Endothelial cell of umbilical vein (primary cell): ENCODE measurements around the gene MEF2D. TPM values are rescaled to one million over a fixed set of nuclear protein-coding genes. Genes with fewer than 3 reads are reported as not detected.

ENCODE experiments used
- BruUV-seq: library from RNA; stranded (reverse); fragments of 400-500 nt; replicated peaks from 2 replicates; lab custom pipeline; 2021; lab: Mats Ljungman, UMichigan
- CTCF ChIA-PET: fragments of 300-600, 350-600 bp; sonication (Branson Sonifier 250); formaldehyde crosslinking; loops from one replicate; lab custom pipeline; 2021; ENCODE audit warnings: antibody characterized with exemption, inconsistent platforms; lab: Charles Lee
- POLR2A ChIA-PET: fragments of 300-600, 350-600 bp; sonication (Branson Sonifier 250); formaldehyde crosslinking; loops from one replicate; lab custom pipeline; 2021; ENCODE audit warnings: antibody characterized with exemption, inconsistent platforms; lab: Charles Lee
- DNase-seq: peaks from one replicate; pipeline ENCODE4 v3.0.0-alpha.2; 2011; ENCODE audit warnings: low read depth, low spot score
- FAIRE-seq: peaks from 2 replicates; lab custom pipeline; 2011; peaks lifted over from hg19 to GRCh38; lab: Jason Lieb, UNC
- H2AFZ ChIP-seq: 2 replicates; pipeline ENCODE4 v1.6.0; 2012; ENCODE audit warnings: low read depth, low read length, control low read depth, inconsistent platforms
- H3K27ac ChIP-seq: 2 replicates; pipeline ENCODE4 v1.5.1; 2011; ENCODE audit warnings: low read depth, mild to moderate bottlenecking, control low read depth, low read length, moderate library complexity; ENCODE audit not compliant: insufficient read depth
- H3K27me3 ChIP-seq, 2 experiments: 2 replicates each; pipeline versions ENCODE4 v1.6.0 to v1.6.1; 2011; ENCODE audit warnings: low read length in 2 of 2, mixed read lengths in 1 of 2; ENCODE audit not compliant: control insufficient read depth in 2 of 2, insufficient read depth in 2 of 2
- H3K36me3 ChIP-seq, 2 experiments: 2 replicates in 1 of 2; 3 replicates in 1 of 2; pipeline ENCODE4 v1.5.1; 2011; ENCODE audit warnings: low read length in 2 of 2, mild to moderate bottlenecking in 1 of 2, moderate library complexity in 1 of 2; ENCODE audit not compliant: control insufficient read depth in 2 of 2, insufficient read depth in 2 of 2; ENCODE audit errors: extremely low read depth in 1 of 2
- H3K4me1 ChIP-seq: 3 replicates; pipeline ENCODE4 v1.5.1; 2011; ENCODE audit warnings: mild to moderate bottlenecking, low read length; ENCODE audit not compliant: control insufficient read depth, insufficient read depth; ENCODE audit errors: extremely low read depth
- H3K4me2 ChIP-seq: 2 replicates; pipeline ENCODE4 v1.6.1; 2011; ENCODE audit warnings: low read length, control low read depth, mixed read lengths; ENCODE audit not compliant: insufficient read depth
- H3K4me3 ChIP-seq, 3 experiments: fragments of 200-600 bp in 1 of 3; sonication (generic), shearing (Covaris generic) in 1 of 3; replicated peaks in 1 of 3; 2 replicates each; pipeline ENCODE4 v1.5.1; 2011 to 2016; ENCODE audit warnings: control low read depth in 3 of 3, low read length in 3 of 3, mild to moderate bottlenecking in 2 of 3, inconsistent platforms in 1 of 3, low read depth in 1 of 3, moderate library complexity in 1 of 3; ENCODE audit not compliant: insufficient read depth in 1 of 3
- H3K79me2 ChIP-seq: 2 replicates; pipeline ENCODE4 v1.6.0; 2012; ENCODE audit warnings: low read length, inconsistent platforms; ENCODE audit not compliant: control insufficient read depth, insufficient read depth
- H3K9ac ChIP-seq: replicated peaks from 2 replicates; pipeline ENCODE3; 2011; ENCODE audit warnings: low read length, control low read depth; ENCODE audit not compliant: insufficient read depth; ENCODE audit errors: extremely low read depth
- H3K9me1 ChIP-seq: replicated peaks from 3 replicates; pipeline ENCODE4 v1.6.0; 2011; ENCODE audit warnings: mild to moderate bottlenecking, low read length; ENCODE audit not compliant: control insufficient read depth, insufficient read depth; ENCODE audit errors: extremely low read depth
- H3K9me3 ChIP-seq: replicated peaks from 2 replicates; pipeline ENCODE4 v1.5.1; 2012; ENCODE audit warnings: low read length, inconsistent platforms; ENCODE audit not compliant: control insufficient read depth, insufficient read depth
- H4K20me1 ChIP-seq: replicated peaks from 2 replicates; pipeline ENCODE3; 2011; ENCODE audit warnings: mild to moderate bottlenecking, low read length; ENCODE audit not compliant: control insufficient read depth, insufficient read depth; ENCODE audit errors: extremely low read depth
- EZH2 ChIP-seq: IDR thresholded peaks from 2 replicates; pipeline ENCODE4 v1.6.1; 2012; ENCODE audit warnings: borderline replicate concordance, low read depth, mild to moderate bottlenecking, moderate library complexity, low read length, inconsistent platforms; ENCODE audit not compliant: severe bottlenecking
- FOS ChIP-seq: IDR thresholded peaks from 2 replicates; pipeline ENCODE4 v1.6.1; 2011; ENCODE audit warnings: mild to moderate bottlenecking, low read length, moderate library complexity, borderline replicate concordance; ENCODE audit not compliant: insufficient read depth
- GATA2 ChIP-seq: IDR thresholded peaks from 2 replicates; pipeline ENCODE4 v1.7.0; 2011; ENCODE audit warnings: low read depth, mild to moderate bottlenecking, moderate library complexity, mixed read lengths, low read length; ENCODE audit not compliant: insufficient read length, insufficient read depth
- JUN ChIP-seq: IDR thresholded peaks from 2 replicates; pipeline ENCODE4 v1.6.1; 2011; ENCODE audit warnings: borderline replicate concordance, low read depth; ENCODE audit not compliant: insufficient read length, insufficient read depth
- MYC ChIP-seq: IDR thresholded peaks from one replicate; pipeline ENCODE4 v1.6.1; 2011; ENCODE audit warnings: mild to moderate bottlenecking, low read depth, low read length
- POLR2A ChIP-seq: IDR thresholded peaks from 2 replicates; pipeline ENCODE4 v1.6.1; 2012; ENCODE audit warnings: low read depth, mild to moderate bottlenecking, control low read depth, low read length
- POLR2AphosphoS5 ChIP-seq: IDR thresholded peaks from 2 replicates; pipeline ENCODE4 v1.6.1; 2012; ENCODE audit warnings: low read depth, mild to moderate bottlenecking, control low read depth, low read length, moderate library complexity; ENCODE audit not compliant: insufficient read depth
- dilution Hi-C: fragments of 300-500 bp; cut with MboI; formaldehyde crosslinking; loops from one replicate; pipeline ENCODE4 v1.15.0; 2019; ENCODE audit warnings: low sequenced_read_pairs; ENCODE audit not compliant: extremely low pct_ligation_motif_present
- intact Hi-C: fragments of 100-400 bp; cut with micrococcal nuclease; formaldehyde crosslinking; loops from one replicate; pipeline ENCODE4 v1.10.0; 2022
- polyA plus RNA-seq, 4 experiments: library from polyadenylated mRNA; depleted of rRNA in 3 of 4; stranded (reverse) in 3 of 4; unstranded in 1 of 4; fragments of >200 nt; gene quantifications; 2 replicates each; pipeline versions ENCODE4 v1.2.1 to v1.2.3, GENCODE V29; 2011 to 2012; ENCODE audit warnings: missing spikeins in 1 of 4
- total RNA-seq: library from RNA; stranded (reverse); gene quantifications from 2 replicates; pipeline ENCODE4 v1.2.3, GENCODE V29; 2021
- TF ChIP-seq, protein P1 (sequence below), 2 donors: IDR thresholded peaks; 1 replicate in 1 of 2; 2 replicates in 1 of 2; pipeline ENCODE4 v1.5.1; 2011; ENCODE audit warnings: low read length in 2 of 2, mild to moderate bottlenecking in 2 of 2, moderate library complexity in 2 of 2, control low read depth in 1 of 2, inconsistent platforms in 1 of 2, low read depth in 1 of 2; ENCODE audit not compliant: insufficient read depth in 1 of 2; ENCODE audit errors: extremely low read depth in 1 of 2
- TF ChIP-seq, protein P2 (sequence below): IDR thresholded peaks from 2 replicates; pipeline ENCODE4 v1.6.1; 2011; ENCODE audit not compliant: insufficient read depth, insufficient read length

MEF2D gene
- total and polyA plus RNA-seq, 2 donors (not counting 3 experiments of a cell fraction or from before 2014, with no cell fraction given), result 45.4 to 52.2 TPM

DNA sequence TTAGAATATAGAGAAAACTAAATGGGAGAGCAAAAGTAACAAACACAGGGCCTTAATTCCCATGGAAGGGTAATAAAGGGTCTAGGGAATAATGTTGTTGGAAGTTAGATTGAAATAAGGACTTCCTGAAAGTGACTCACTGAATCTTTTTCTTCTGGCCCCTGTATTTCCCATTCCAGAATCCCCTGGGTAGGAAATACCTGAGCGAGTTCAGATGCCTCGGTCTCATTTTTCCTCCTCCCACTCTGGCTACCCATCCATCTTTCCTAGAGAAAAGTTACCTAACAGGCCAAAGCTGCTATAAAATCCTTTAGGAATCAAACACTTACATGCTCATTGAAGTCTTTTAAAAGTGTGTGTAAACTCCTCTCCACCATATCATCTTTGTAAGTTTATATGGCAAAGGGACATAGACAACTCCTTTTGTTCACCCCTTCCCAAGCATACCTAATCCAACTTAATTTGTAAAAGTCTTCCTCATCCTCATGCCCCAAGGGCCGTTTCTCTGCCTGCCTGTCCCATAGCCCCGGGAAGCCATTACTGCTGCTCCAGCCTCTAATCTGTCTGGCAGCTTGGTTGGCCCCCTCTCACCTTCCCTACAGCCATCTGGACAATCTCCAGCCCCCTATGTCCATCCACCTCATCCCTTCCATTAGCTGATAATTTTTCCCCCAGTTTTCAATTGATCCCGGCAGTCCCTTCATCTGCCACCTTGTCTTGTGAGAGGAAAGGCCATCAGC is 3.3 kb upstream of the MEF2D start:
- H3K4me1 ChIP-seq, result peaks cover 38% of the 10 kb centered on the region
- TF ChIP-seq JUN (no peak), POLR2A (peak; percentile 72), MYC (no peak), FOS (peak; percentile 25), GATA2 (no peak), EZH2 (no peak), POLR2AphosphoS5 (peak; percentile 45)
- TF ChIP-seq, protein P1, sequence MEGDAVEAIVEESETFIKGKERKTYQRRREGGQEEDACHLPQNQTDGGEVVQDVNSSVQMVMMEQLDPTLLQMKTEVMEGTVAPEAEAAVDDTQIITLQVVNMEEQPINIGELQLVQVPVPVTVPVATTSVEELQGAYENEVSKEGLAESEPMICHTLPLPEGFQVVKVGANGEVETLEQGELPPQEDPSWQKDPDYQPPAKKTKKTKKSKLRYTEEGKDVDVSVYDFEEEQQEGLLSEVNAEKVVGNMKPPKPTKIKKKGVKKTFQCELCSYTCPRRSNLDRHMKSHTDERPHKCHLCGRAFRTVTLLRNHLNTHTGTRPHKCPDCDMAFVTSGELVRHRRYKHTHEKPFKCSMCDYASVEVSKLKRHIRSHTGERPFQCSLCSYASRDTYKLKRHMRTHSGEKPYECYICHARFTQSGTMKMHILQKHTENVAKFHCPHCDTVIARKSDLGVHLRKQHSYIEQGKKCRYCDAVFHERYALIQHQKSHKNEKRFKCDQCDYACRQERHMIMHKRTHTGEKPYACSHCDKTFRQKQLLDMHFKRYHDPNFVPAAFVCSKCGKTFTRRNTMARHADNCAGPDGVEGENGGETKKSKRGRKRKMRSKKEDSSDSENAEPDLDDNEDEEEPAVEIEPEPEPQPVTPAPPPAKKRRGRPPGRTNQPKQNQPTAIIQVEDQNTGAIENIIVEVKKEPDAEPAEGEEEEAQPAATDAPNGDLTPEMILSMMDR (IDR thresholded peaks at IDR 0.05; ENCODE audit: extremely low read depth in 1 of 2, insufficient read depth in 1 of 2, low read depth in 1 of 2, low read length in 2 of 2), result no peak
- TF ChIP-seq, protein P2, sequence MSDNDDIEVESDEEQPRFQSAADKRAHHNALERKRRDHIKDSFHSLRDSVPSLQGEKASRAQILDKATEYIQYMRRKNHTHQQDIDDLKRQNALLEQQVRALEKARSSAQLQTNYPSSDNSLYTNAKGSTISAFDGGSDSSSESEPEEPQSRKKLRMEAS, result no peak
- H3K79me2 ChIP-seq, result peaks cover 16% of the 10 kb centered on the region
- H3K9me1 ChIP-seq, result no peaks in the 10 kb centered on the region
- peak overlapping the region; percentile 87 for H3K4me2 ChIP-seq
- H3K27me3 ChIP-seq, result no peaks in the 10 kb centered on the region
- CTCF ChIA-PET, result interaction anchor here (0.8 to 6.1 kb wide), 7 partner anchors 12 to 105 kb away, joined by 3 to 149 read pairs (median 4); no protein-coding TSS in a partner anchor
- H3K9ac ChIP-seq, result peak overlapping the region; percentile 98
- no peak overlapping the region for H2AFZ ChIP-seq
- no peak for DNase-seq
- H3K27ac ChIP-seq, result peak overlapping the region; percentile 100
- TSS peak; percentile 55 for BruUV-seq
- intact Hi-C loops (loop anchor here (1.0 to 10.0 kb wide), 7 partner anchors 48 to 391 kb away; partner anchors contain the start of genes NAXE and PEAR1), dilution Hi-C loops (no loop called here)
- H3K9me3 ChIP-seq, result no peaks in the 10 kb centered on the region
- H3K36me3 ChIP-seq, result no peaks in the 10 kb centered on the region
- no peak overlapping the region for H3K4me3 ChIP-seq
- POLR2A ChIA-PET, result interaction anchor here (1.0 to 1.5 kb wide), 5 partner anchors 13 to 67 kb away, joined by 3 to 6 read pairs (median 3); no protein-coding TSS in a partner anchor
- H4K20me1 ChIP-seq, result no peaks in the 10 kb centered on the region
- no peak for FAIRE-seq
